SHP77 (cell line): ENCODE data around the gene PRR11.
A peak's percentile ranks its signal among the peaks of the same experiment; 100 is the strongest.
"Not testable (repeated sequence)": the region's sequence is repeated elsewhere in the genome, so short reads cannot be mapped to it uniquely, and the experiment has no call there.

Source experiments
- DNase-seq, 2 experiments: peaks; one replicate each; lab custom pipeline; 2025; lab: John Stamatoyannopoulos, UW

Gene PRR11

GRCh38 chr17:59152925-59153324, 2.6 kb upstream of the PRR11 start:
- no peak for DNase-seq

GRCh38 chr17:59154292-59154720, 1.2 kb upstream of the PRR11 start:
- peak; percentile 38 to 50 for DNase-seq

- DNase-seq, result peak; percentile 89 to 100
These were observed 666 bp upstream of the PRR11 start, which contains the start of gene SKA2 for GRCh38 chr17:59154721-59155438. SKA2 (minus strand) TSS chr17:59155186; CDS start chr17:59155163, 23 bp downstream.

GRCh38 chr17:59160157-59161025, 4.8 kb downstream of the PRR11 start:
- no peak for DNase-seq

GRCh38 chr17:59161477-59161876, 5.9 kb downstream of the PRR11 start:
- DNase-seq, result no peak

GRCh38 chr17:59165933-59166342, 10.4 kb downstream of the PRR11 start:
- peak in 1 of 2 experiments; percentile 13 for DNase-seq

- no peak for DNase-seq
These were observed 12.0 kb downstream of the PRR11 start for GRCh38 chr17:59167571-59168001.

GRCh38 chr17:59172436-59173004, 17.0 kb downstream of the PRR11 start:
- no peak for DNase-seq

- DNase-seq, result no peak
These were observed 19.1 kb downstream of the PRR11 start for GRCh38 chr17:59174671-59175070.

- DNase-seq, result no peak
These were observed 19.5 kb downstream of the PRR11 start for GRCh38 chr17:59175076-59175475.

GRCh38 chr17:59178266-59178985, 22.9 kb downstream of the PRR11 start:
- no peak for DNase-seq

GRCh38 chr17:59179601-59180000, 24.1 kb downstream of the PRR11 start:
- DNase-seq, result not testable (repeated sequence)

- DNase-seq, result no peak
These were observed 25.1 kb downstream of the PRR11 start for GRCh38 chr17:59180626-59181025.

GRCh38 chr17:59181481-59181880, 25.9 kb downstream of the PRR11 start:
- DNase-seq, result no peak

GRCh38 chr17:59185997-59186396, 30.5 kb downstream of the PRR11 start:
- DNase-seq, result no peak

- no peak for DNase-seq
These were observed 31.3 kb downstream of the PRR11 start for GRCh38 chr17:59186850-59187249.

- no peak for DNase-seq
These were observed 35.3 kb downstream of the PRR11 start for GRCh38 chr17:59190806-59191205.

- no peak for DNase-seq
These were observed 37.9 kb downstream of the PRR11 start for GRCh38 chr17:59193336-59193862.

GRCh38 chr17:59199398-59199797, 43.9 kb downstream of the PRR11 start:
- no peak for DNase-seq

GRCh38 chr17:59202320-59202719, 46.8 kb downstream of the PRR11 start:
- DNase-seq, result no peak

GRCh38 chr17:59219370-59219769, 63.8 kb downstream of the PRR11 start:
- DNase-seq, result peak in 1 of 2 experiments; percentile 5

- DNase-seq, result peak in 1 of 2 experiments; percentile 10
These were observed 64.4 kb downstream of the PRR11 start for GRCh38 chr17:59219992-59220327.
